ENCODE results near the gene GOLGB1.
"Not testable (repeated sequence)": the region's sequence is repeated elsewhere in the genome, so short reads cannot be mapped to it uniquely, and the experiment has no call there.

The GOLGB1 gene

GRCh38 chr3:121743106-121743505 lies 6.4 kb downstream of the GOLGB1 start:
- DNase-seq: not testable (repeated sequence)

- no peak for DNase-seq
Observed at GRCh38 chr3:121740896-121741295, 8.6 kb downstream of the GOLGB1 start.

GRCh38 chr3:121739902-121740301 lies 9.6 kb downstream of the GOLGB1 start:
- no peak for DNase-seq

DNA sequence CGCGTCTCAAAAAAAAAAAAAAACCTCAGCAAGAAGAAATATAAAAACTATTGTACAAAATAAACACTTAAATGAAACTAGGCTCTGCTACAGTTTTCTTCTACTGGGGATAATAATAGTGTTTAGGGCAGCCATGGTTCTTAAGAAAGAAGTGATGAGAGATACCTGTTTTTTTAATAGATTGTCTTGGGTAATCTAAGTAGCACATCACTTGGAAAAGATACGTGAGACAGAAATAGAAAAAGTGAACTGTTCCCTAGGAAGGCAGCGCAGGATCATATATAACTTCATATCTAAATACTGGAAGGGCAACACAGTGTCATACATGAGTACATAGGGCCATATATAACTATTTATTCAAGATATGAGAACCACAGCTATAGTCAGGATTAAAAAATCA lies 11.9 kb downstream of the GOLGB1 start:
- DNase-seq: no peak

DNA sequence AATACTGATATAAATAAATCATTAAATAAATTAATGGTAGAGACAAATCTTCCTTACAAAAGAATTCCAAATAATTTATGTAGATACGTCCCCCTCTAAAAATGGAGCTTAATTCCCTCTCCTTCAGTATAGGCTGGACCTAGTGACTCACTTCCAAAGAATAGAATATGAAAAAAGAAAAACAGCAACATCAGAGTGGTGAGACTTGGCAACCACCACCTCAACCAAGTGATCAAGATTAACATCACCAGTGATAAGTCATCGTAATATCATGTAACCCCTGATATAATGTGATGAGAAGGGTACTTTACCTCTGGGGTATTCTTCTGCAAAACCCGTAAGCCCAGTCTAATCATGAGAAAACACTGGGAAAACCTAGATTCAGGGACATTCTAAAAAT lies 13.4 kb downstream of the GOLGB1 start:
- DNase-seq: no peak

DNA sequence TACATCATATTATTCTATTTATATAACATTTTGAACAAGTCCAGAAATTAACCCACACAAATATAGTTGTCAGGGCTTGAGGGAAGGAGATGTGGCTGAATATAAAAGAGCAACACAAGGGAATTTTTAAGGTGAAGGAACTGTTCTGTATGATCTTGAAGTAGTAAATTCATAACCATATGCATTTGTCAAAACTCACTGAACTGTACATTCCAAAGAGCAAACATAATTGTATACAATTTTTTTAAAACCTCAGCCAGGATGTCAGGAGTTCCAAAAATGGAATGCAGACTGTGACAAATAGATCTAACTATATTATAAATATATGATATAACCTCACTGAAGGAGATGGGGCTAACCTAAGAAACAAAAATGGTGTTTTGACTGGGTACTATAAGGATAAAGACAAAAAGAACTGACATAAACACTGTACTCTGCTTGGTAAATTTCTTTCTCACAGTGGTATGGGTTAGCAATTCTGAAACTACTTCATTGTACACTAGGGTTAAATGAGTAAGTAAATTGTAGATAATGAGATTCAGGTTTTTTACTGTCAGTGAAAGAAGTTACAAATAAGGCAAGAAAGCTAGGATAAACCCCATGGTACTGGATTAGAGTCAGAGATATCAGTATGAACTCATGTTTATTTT lies 14.4 kb downstream of the GOLGB1 start:
- DNase-seq: no peak

DNA sequence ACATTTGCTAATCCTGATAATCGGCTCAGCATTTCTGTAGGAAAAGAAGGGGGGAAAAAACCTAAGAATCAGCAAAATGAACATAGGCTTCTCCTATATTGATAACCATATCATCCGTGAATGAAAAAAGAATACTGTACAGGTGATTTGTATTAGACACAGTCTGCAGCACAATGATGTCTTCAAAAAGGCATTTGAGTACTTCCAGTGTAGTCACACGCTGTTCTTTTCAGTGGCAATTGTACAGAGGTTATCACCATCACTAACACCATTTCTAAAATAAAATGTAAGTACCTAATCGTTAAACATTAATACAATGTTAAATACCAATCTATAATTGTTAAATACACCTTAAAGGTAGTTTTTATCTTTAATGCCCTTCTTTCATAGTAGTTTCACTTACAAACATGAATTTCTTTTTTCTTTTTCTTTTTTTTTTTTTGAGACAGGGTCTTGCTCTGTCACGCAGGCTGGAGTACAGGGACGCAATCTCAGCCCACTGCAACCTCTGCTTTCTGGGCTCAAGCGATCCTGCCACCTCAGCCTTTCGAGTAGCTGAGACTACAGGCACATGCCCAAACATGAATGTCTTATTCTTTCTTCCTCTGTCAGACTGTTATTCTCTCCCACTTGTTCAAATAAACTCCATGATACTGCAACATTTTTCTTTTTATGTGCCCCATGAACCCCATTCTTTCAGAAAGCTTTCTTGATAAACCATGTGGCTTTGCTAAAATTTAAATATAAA lies 18.4 kb downstream of the GOLGB1 start:
- DNase-seq: no peak

- DNase-seq: no peak
Observed at GRCh38 chr3:121724130-121724529, 25.4 kb downstream of the GOLGB1 start.

GRCh38 chr3:121723485-121723884 lies 26.1 kb downstream of the GOLGB1 start:
- no peak for DNase-seq

- DNase-seq: no peak
Observed at GRCh38 chr3:121722411-121722810, 27.1 kb downstream of the GOLGB1 start.

DNA sequence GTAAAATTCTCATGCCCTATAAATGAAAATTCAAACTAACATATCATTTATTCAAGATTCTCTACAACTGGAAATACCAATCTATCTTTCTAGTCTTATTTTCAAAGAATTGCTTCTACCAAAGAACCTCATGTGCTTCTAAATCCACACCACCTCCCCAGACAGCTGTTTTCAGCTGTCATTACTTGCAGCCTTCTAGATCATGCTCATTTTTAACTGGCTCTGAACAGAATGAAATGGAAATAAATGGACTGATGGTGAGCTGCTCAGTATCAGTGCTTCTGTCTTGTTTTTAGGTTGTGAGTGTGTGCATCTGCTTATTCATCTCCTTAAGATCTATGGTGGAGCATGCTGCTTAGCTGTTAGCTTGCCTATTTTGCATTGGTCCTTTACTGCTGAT lies 29.4 kb downstream of the GOLGB1 start:
- DNase-seq: no peak

GRCh38 chr3:121719423-121719822 lies 30.1 kb downstream of the GOLGB1 start:
- no peak for DNase-seq

DNA sequence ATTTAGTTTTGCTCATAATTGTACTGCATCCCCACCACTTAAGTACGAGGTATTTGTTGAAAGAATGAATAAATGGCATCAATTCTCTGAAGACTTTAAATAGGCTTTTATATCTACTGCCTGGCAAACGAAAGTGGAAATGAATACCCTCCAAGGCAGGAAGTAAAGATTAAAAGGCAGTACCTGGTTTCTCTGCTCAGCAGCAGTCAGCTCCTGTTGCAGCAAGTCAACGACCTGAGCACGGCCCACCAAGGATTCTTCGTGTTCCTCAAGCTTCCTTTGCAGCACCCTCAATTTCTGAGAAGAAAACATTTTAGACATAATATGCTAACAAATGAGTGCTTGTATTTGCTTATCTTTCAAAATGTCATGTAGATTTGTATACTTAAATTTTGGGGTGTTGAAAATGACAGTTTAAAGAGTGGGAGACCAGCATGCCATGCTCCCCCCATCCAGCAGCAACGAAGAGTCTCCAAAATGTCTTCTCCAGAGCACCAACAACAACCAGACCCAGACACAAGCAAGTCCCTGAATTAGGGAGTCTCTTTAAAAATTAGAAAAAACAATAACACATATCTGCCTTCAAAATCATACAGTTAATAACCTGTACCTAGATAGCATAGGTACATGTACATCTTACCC lies 31.2 kb downstream of the GOLGB1 start:
- no peak for DNase-seq

GRCh38 chr3:121710347-121710746 lies 39.2 kb downstream of the GOLGB1 start:
- DNase-seq: no peak

DNA sequence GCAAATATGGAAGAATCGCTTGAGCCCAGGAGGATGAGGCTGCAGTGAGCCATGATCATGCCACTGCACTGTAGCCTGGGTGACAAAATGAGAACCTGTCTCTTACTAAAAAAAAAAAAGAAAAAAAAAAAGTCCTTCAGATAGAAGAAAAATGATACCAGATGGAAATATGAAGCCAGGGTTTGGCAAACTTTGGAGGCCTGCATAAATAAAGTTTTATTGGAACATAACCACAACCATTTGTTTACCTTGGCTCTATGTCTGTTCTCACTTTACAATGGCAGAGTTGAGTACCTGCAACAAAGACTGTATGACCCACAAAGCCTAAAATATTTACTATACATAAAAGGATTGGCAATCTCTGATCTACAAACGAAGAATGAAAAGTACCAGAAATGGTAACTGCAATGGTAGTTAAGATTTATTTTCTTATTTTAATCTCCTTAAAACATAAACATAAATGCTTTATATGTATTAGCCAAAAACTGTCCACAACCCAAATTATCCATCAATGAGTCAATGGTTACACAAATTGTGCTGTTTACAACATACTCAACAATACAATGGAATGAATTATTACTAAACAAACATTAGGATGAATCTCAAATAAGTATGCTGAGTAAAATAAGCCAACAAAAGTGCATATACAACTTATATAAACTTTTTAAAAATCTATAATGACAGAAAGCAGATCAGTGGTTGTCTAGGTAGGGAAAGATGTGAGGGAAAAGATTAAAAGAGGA lies 41.8 kb downstream of the GOLGB1 start:
- no peak for DNase-seq

- DNase-seq: no peak
Observed at GRCh38 chr3:121705541-121705940, 44.0 kb downstream of the GOLGB1 start.

- DNase-seq: no peak
Observed at GRCh38 chr3:121703973-121704372, 45.6 kb downstream of the GOLGB1 start.

DNA sequence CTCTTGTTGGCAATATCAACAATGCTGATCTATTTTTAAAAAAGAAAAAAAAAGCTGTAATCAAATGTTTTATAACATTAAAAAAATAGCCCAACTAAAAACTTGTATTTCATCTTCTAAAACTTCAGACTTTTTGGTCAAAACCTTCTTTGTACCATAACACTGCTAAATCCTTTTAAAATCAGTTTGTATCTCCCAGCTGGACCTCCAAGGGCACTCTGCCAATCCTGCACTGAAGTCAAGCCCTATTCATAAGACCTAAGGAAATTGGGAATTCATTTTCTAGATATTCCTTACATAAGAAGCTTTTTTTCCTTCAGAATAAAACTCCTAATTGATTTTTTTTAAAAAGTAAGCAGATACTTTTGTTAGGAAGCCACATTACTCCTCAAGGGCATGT lies 50.6 kb downstream of the GOLGB1 start:
- no peak for DNase-seq

- DNase-seq: no peak
Observed at GRCh38 chr3:121698476-121698875, 51.1 kb downstream of the GOLGB1 start.

GRCh38 chr3:121696186-121696585 lies 53.4 kb downstream of the GOLGB1 start:
- DNase-seq: no peak

- no peak for DNase-seq
Observed at GRCh38 chr3:121692010-121692699, 57.4 kb downstream of the GOLGB1 start.

GRCh38 chr3:121690777-121691405 lies 58.6 kb downstream of the GOLGB1 start:
- no peak for DNase-seq

Measured in amniotic stem cell (primary cell).